ENCODE data around the gene DHRS7B.

DNA sequence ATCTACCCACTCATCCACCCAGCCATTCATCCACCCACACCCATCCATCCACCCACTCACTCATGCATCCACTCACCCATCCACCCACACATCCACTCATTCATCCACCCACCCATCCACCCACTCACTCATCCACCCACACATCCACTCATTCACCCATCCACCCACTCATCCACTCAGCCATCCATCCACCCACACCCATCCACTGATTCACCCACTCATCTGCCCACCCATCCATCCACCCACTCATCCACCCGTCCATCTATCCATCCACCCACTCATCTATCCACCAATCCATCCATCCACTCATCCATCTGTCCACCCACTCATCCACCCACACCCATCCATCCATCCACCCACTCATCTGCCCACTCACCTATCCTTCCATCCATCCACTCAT, 109.2 kb downstream of the DHRS7B start:
- TF ChIP-seq NFRKB (IDR thresholded peaks at IDR 0.05) (no peak), SP1 (IDR thresholded peaks at IDR 0.05) (no peak)

All from HEK293T (cell line).